22Rv1 (cell line): ENCODE measurements around the gene TP73.

Source experiments
- H3K27ac ChIP-seq: fragments of 450-650 bp; 2 replicates; pipeline ENCODE4 v1.5.1; 2017
- CTCF ChIP-seq: fragments of 450-650 bp; IDR thresholded peaks from 2 replicates; pipeline ENCODE4 v1.5.1; 2017; ENCODE audit warnings: mild to moderate bottlenecking
- ZFX ChIP-seq: fragments of 450-650 bp; IDR thresholded peaks from 2 replicates; pipeline ENCODE4 v1.6.1; 2017; ENCODE audit warnings: antibody characterized with exemption, borderline replicate concordance

TP73 gene

GRCh38 chr1:3672971-3673361 lies 20.6 kb downstream of the TP73 start:
- H3K27ac ChIP-seq: no peak overlapping the region
- no peak; the same call in 1 of the 2 replicates for TF ChIP-seq CTCF
- TF ChIP-seq ZFX: no peak

- no peak overlapping the region for H3K27ac ChIP-seq
- TF ChIP-seq CTCF (peak; percentile 27; the same call in 1 of the 2 replicates), ZFX (no peak)
These were observed 21.2 kb downstream of the TP73 start for GRCh38 chr1:3673381-3674099.

DNA sequence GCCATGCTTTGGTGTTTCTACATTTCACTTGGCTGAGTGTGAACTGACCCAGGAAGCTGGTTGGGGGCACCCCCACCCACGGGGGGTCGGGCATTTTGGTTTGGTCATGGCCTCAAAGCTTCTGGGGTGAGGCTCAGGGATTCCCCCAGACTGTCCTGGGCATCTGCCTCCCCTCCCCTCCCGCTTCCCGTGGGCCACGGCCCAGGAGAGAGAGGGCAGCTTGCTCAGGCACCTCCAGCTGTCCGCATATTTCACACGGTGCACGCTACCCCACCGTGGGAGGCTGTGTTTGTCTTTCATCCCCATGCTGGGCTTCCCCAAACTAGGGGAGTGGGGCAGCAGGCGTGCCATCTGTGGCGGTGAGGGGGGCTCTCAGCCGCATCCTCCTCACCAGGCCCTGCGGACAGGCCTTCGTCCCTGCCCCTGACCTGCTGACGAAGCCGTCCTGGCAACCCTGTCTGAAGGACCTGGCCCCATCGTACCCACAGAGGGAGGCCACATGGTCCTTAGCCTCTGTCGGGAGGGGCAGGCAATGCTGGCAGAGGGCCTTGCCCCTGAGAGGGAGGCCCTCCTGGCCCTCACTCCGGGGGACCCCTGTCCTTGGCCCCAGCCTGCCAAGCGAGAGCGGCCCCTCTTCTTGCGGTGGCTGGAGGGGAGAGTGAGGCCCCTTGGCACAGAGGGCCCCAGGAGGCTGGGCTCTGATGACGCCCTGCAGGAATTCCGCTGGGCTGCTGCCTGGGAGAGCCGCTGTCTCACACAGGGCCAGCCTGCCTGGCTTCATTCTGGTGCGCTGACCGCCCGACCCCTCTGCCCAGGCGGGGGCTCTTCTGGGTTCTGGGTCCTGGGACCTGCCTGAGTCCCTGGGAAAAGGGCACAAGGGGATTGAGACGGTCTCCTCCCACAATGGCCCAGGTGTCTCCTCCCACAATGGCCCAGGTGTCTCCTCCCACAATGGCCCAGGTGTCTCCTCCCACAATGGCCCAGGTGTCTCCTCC lies 22.1 kb downstream of the TP73 start:
- TF ChIP-seq ZFX (no peak), CTCF (no peak)
- H3K27ac ChIP-seq: no peak overlapping the region

- TF ChIP-seq ZFX: no peak
- TF ChIP-seq CTCF: no peak
- no peak overlapping the region for H3K27ac ChIP-seq
These were observed 23.1 kb downstream of the TP73 start for GRCh38 chr1:3675436-3675835.

- H3K27ac ChIP-seq: no peak overlapping the region
- TF ChIP-seq ZFX (no peak), CTCF (no peak)
These were observed 24.5 kb downstream of the TP73 start for GRCh38 chr1:3676581-3677470.

DNA sequence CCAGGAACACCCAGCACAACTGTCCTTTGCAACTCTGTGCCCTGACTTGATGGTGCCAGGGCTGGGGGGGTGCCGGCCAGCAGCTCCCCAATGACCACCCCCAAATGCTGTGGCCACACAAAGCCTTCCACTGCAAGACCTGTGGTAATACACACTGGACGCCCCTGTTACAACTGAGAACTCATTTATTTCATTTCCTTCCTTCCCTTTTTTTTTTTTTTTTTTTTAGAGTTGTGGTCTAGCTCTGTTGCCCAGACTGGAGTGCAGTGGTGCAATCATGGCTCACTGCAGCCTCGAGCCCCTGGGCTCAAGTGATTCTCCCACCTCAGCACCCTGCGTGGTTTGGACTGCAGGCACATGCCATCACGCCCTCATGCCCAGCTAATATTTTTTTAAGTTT lies 25.2 kb downstream of the TP73 start:
- no peak for TF ChIP-seq CTCF
- TF ChIP-seq ZFX: no peak
- H3K27ac ChIP-seq: no peak overlapping the region
